Activated T-cell treated with anti-CD3 and anti-CD28 coated beads, Interleukin-2, amount 50 U/mL, for 72 hours (primary cell): ENCODE data around the gene PARD3B. TPM values are rescaled to one million over a fixed set of nuclear protein-coding genes. Genes with fewer than 3 reads are reported as not detected.

Experiments used
- ATAC-seq, 2 donors: fragments of 150-1000 bp; cut with Tn5 transposase; replicated peaks in 1 of 2; 2 replicates each; pipeline ENCODE4 v1.10.0; 2021; ENCODE audit warnings: moderate library complexity in 2 of 2, mild to moderate bottlenecking in 1 of 2
- DNase-seq, 2 donors: peaks; one replicate each; pipeline ENCODE4 v3.0.0; 2021 to 2022; ENCODE audit warnings: mixed read lengths in 1 of 2
- H3K27ac Mint-ChIP-seq: one replicate; pipeline ENCODE4 v1.8.0; 2022; ENCODE audit warnings: mild to moderate bottlenecking, moderate library complexity, mixed read lengths
- H3K27me3 Mint-ChIP-seq: one replicate; pipeline ENCODE4 v1.8.0; 2022; ENCODE audit warnings: low read depth, mixed read lengths
- H3K36me3 Mint-ChIP-seq, 2 donors: one replicate each; pipeline ENCODE4 v1.8.0; 2022; ENCODE audit warnings: mixed read lengths in 2 of 2, mild to moderate bottlenecking in 1 of 2; ENCODE audit not compliant: insufficient read depth in 2 of 2
- H3K4me1 Mint-ChIP-seq: one replicate; pipeline ENCODE4 v1.8.0; 2022; ENCODE audit warnings: low read depth, mixed read lengths
- H3K4me3 Mint-ChIP-seq, 2 donors: one replicate each; pipeline ENCODE4 v1.8.0; 2022; ENCODE audit warnings: mild to moderate bottlenecking in 2 of 2, mixed read lengths in 2 of 2, moderate library complexity in 2 of 2
- H3K9me3 Mint-ChIP-seq, 2 donors: one replicate each; pipeline ENCODE4 v1.8.0; 2022; ENCODE audit warnings: mixed read lengths in 2 of 2
- total RNA-seq, 2 donors: library from RNA; stranded (reverse); gene quantifications; one replicate each; pipeline ENCODE4 v1.2.3, GENCODE V29; 2022

The PARD3B gene
- total RNA-seq, 2 donors from 2014 or later: 0.74 to 0.96 TPM

DNA sequence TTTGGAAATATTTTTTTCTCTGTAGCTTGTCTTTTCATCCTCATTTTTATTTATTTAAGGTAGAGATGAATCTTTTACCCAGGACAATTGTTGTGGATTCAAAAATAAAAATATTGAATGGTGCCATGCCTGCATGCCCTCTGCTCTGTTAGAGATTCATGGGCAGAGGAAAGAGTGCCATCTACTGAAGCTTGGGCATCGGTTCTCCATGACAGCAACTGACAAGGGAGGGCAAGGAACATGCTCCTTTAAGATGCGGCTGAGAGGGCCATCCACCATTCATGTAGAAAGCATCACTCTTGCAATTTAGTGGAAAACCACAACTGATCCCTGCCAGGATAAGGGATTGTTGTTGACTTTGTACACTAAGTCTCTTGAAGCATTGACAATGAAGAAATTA is 79.9 kb downstream of the PARD3B start:
- H3K36me3 Mint-ChIP-seq: no peaks in the 10 kb centered on the region
- H3K27me3 Mint-ChIP-seq: peaks cover 7% of the 10 kb centered on the region
- no peaks in the 10 kb centered on the region for H3K4me1 Mint-ChIP-seq
- no peaks in the 10 kb centered on the region for H3K9me3 Mint-ChIP-seq
- H3K4me3 Mint-ChIP-seq: no peak overlapping the region
- ATAC-seq: no peak
- no peak for DNase-seq
- no peak overlapping the region for H3K27ac Mint-ChIP-seq

- ATAC-seq: no peak
- Mint-ChIP-seq H3K27me3 (peaks cover 7% of the 10 kb centered on the region), H3K9me3 (no peaks in the 10 kb centered on the region), H3K4me1 (no peaks in the 10 kb centered on the region), H3K4me3 (no peak overlapping the region), H3K27ac (no peak overlapping the region), H3K36me3 (no peaks in the 10 kb centered on the region)
- no peak for DNase-seq
Observed at GRCh38 chr2:204628926-204629712, 83.8 kb downstream of the PARD3B start.

DNA sequence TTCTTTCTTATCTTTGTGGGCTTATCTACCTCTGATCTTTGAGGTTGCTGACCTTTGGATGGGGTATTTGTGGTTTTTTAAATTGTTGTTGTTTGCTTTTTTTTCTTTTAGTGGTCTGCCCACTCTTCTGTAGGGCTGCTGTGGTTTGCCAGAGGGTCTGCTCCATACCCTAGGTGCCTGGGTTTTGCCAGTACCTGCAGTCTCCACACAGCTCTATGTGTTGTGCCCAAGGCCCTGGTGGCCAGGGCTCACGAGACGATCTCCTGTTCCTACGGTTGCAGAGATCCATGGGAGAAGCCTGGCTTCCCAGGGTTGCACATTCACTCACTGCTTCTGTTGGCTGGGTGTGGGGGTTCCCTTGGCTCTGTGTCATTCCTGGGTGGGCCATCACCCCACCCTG is 87.1 kb downstream of the PARD3B start:
- Mint-ChIP-seq H3K9me3 (no peaks in the 10 kb centered on the region), H3K4me1 (no peaks in the 10 kb centered on the region), H3K36me3 (no peaks in the 10 kb centered on the region), H3K4me3 (no peak overlapping the region), H3K27me3 (peaks cover 7% of the 10 kb centered on the region), H3K27ac (no peak overlapping the region)
- DNase-seq (no peak), ATAC-seq (no peak)

DNA sequence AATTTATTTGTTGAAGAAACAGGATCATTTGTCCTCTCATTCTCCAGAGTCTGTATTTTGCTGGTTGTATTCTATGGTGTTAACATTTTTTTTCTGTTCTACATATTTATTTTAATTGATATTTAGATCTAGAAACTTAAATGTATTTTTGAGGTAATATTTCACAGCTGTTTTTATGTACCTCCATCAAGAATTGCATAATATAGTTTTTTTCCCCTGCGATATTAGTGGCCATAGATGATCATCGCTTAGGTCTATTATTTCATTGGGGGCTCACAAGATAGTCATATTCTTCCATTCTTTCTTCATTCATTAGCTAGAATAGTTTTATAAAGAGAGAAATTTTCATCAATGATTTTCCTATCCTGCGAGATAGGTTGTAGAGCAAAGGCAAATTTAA is 89.3 kb downstream of the PARD3B start:
- H3K36me3 Mint-ChIP-seq: no peaks in the 10 kb centered on the region
- ATAC-seq (no peak), DNase-seq (no peak)
- H3K4me1 Mint-ChIP-seq: no peaks in the 10 kb centered on the region
- no peaks in the 10 kb centered on the region for H3K27me3 Mint-ChIP-seq
- H3K9me3 Mint-ChIP-seq: no peaks in the 10 kb centered on the region
- no peak overlapping the region for H3K27ac Mint-ChIP-seq
- H3K4me3 Mint-ChIP-seq: no peak overlapping the region

- ATAC-seq (no peak), DNase-seq (no peak)
- H3K36me3 Mint-ChIP-seq: no peaks in the 10 kb centered on the region
- H3K4me1 Mint-ChIP-seq: no peaks in the 10 kb centered on the region
- H3K4me3 Mint-ChIP-seq: no peak overlapping the region
- no peaks in the 10 kb centered on the region for H3K9me3 Mint-ChIP-seq
- H3K27ac Mint-ChIP-seq: no peak overlapping the region
- no peaks in the 10 kb centered on the region for H3K27me3 Mint-ChIP-seq
Observed at GRCh38 chr2:204635478-204635877, 90.2 kb downstream of the PARD3B start.

- Mint-ChIP-seq H3K9me3 (no peaks in the 10 kb centered on the region), H3K4me3 (no peak overlapping the region)
- no peak for DNase-seq
Observed at GRCh38 chr2:204638471-204639194, 93.4 kb downstream of the PARD3B start.

GRCh38 chr2:204643326-204643725 is 98.1 kb downstream of the PARD3B start:
- Mint-ChIP-seq H3K27ac (no peak overlapping the region), H3K4me3 (no peak overlapping the region), H3K27me3 (no peaks in the 10 kb centered on the region), H3K4me1 (no peaks in the 10 kb centered on the region), H3K36me3 (no peaks in the 10 kb centered on the region), H3K9me3 (no peaks in the 10 kb centered on the region)
- DNase-seq (no peak), ATAC-seq (no peak)

More at GRCh38 chr2:204638471-204639194, 93.4 kb downstream of the PARD3B start:
- H3K27me3 Mint-ChIP-seq: no peaks in the 10 kb centered on the region
- ATAC-seq: no peak
- no peaks in the 10 kb centered on the region for H3K36me3 Mint-ChIP-seq
- no peak overlapping the region for H3K27ac Mint-ChIP-seq
- H3K4me1 Mint-ChIP-seq: no peaks in the 10 kb centered on the region

GRCh38 chr2:204645018-204645773 is 99.9 kb downstream of the PARD3B start:
- Mint-ChIP-seq H3K4me3 (no peak overlapping the region), H3K9me3 (no peaks in the 10 kb centered on the region)
- no peak for ATAC-seq

GRCh38 chr2:204647626-204648025 is 102.4 kb downstream of the PARD3B start:
- Mint-ChIP-seq H3K9me3 (peaks cover 3 to 8% of the 10 kb centered on the region in 2 donors), H3K27ac (no peak overlapping the region), H3K4me1 (no peaks in the 10 kb centered on the region), H3K27me3 (no peaks in the 10 kb centered on the region), H3K36me3 (peaks cover 0 to 5% of the 10 kb centered on the region in 2 donors), H3K4me3 (no peak overlapping the region)
- DNase-seq: no peak
- ATAC-seq: no peak

More at GRCh38 chr2:204645018-204645773, 99.9 kb downstream of the PARD3B start:
- Mint-ChIP-seq H3K27ac (no peak overlapping the region), H3K4me1 (no peaks in the 10 kb centered on the region), H3K27me3 (no peaks in the 10 kb centered on the region), H3K36me3 (no peaks in the 10 kb centered on the region)
- DNase-seq: no peak

- DNase-seq (no peak), ATAC-seq (no peak)
- H3K4me1 Mint-ChIP-seq: no peaks in the 10 kb centered on the region
- peaks cover 0 to 5% of the 10 kb centered on the region in 2 donors for H3K36me3 Mint-ChIP-seq
- no peak overlapping the region for H3K27ac Mint-ChIP-seq
- H3K9me3 Mint-ChIP-seq: peaks cover 3 to 8% of the 10 kb centered on the region in 2 donors
- H3K27me3 Mint-ChIP-seq: no peaks in the 10 kb centered on the region
- H3K4me3 Mint-ChIP-seq: no peak overlapping the region
Observed at GRCh38 chr2:204650611-204651010, 105.3 kb downstream of the PARD3B start.

- H3K4me1 Mint-ChIP-seq: no peaks in the 10 kb centered on the region
- H3K4me3 Mint-ChIP-seq: no peak overlapping the region
- peaks cover 0 to 5% of the 10 kb centered on the region in 2 donors for H3K36me3 Mint-ChIP-seq
- H3K27me3 Mint-ChIP-seq: no peaks in the 10 kb centered on the region
- DNase-seq (no peak), ATAC-seq (no peak)
- no peak overlapping the region for H3K27ac Mint-ChIP-seq
- peaks cover 3 to 8% of the 10 kb centered on the region in 2 donors for H3K9me3 Mint-ChIP-seq
Observed at GRCh38 chr2:204652063-204652462, 106.8 kb downstream of the PARD3B start.

DNA sequence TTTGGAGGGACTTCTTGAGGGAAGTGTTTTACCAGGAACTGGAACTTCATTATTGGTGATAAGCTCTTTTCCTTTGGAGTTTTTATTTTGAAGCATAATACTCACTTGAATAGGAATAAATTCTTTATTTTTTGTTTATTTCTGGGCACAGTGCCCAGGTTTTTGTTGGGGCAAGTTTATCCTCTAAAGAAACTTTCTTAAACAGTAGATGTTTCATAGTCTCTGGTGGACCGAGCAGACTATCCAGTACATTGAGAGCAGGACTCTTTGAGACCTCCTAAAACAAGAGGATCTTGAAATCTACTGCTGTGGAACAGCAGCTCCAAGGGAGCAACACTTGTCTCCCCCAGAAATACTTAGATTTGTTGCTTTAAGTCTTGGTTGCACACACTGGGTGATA is 109.4 kb downstream of the PARD3B start:
- DNase-seq: no peak
- no peak overlapping the region for H3K27ac Mint-ChIP-seq
- H3K36me3 Mint-ChIP-seq: peaks cover 0 to 5% of the 10 kb centered on the region in 2 donors
- H3K9me3 Mint-ChIP-seq: peaks cover 3 to 8% of the 10 kb centered on the region in 2 donors
- no peaks in the 10 kb centered on the region for H3K27me3 Mint-ChIP-seq
- no peak overlapping the region for H3K4me3 Mint-ChIP-seq
- no peak for ATAC-seq
- no peaks in the 10 kb centered on the region for H3K4me1 Mint-ChIP-seq

DNA sequence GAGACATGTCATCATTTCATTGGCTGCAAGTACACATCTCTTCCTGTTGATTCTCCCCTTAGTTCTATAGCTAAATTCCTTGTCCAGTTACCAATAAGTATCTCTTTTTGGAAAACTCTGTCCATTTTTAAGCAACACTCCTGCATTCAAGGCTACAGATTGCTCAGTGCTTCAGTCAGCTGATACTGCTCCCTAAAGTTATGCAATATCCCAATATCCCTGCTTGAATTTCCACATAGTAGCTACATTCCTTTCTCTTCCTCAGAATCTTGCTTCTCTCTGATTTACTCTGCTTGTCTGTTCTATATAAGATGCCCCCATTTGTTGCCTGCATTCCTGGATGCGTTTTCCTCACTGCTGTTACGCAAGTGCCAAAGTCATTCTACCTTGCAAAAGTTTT is 109.8 kb downstream of the PARD3B start:
- ATAC-seq: no peak
- H3K4me3 Mint-ChIP-seq: no peak overlapping the region
- H3K27ac Mint-ChIP-seq: no peak overlapping the region
- H3K9me3 Mint-ChIP-seq: peaks cover 3 to 8% of the 10 kb centered on the region in 2 donors
- no peaks in the 10 kb centered on the region for H3K27me3 Mint-ChIP-seq
- no peak for DNase-seq
- no peaks in the 10 kb centered on the region for H3K4me1 Mint-ChIP-seq
- H3K36me3 Mint-ChIP-seq: peaks cover 0 to 5% of the 10 kb centered on the region in 2 donors
